CD4-positive, alpha-beta T cell treated with Interleukin-4 for 1 hour (primary cell): ENCODE data around the gene NCCRP1.
"Not testable (repeated sequence)": the region's sequence is repeated elsewhere in the genome, so short reads cannot be mapped to it uniquely, and the experiment has no call there.

Source experiments
- DNase-seq, 2 donors: peaks; one replicate each; pipeline ENCODE4 v3.0.0-alpha.2; 2020 to 2022

NCCRP1 gene

DNA sequence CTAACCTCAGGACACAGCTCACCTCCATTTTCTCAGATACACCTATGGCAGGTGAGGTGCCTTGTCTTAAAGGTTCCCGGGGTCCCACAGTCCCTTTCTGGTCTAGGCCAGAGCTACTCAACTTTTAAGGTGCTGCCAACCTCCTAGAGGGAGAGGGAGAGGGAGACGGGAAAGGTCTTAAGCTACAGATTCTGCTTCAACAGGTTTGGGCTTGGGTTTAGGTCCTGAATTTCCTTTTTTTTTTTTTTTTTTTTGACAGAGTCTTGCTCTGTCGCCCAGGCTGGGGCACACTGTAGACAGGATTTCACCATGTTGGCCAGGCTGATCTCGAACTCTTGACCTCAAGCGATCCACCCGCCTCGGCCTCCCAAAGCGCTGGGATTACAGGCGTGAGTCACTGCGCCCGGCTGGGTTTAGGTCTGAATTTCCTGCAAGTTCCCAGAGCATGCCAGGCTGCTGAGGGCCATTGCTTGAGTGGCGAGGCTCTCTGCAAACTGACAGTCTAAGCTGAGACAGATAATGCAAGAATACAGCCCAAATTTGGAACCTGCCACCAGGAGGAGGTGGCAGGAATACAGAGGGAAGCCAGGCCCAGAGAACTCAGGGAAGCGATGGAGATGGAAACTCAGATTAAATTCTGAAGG, 15.1 kb downstream of the NCCRP1 start:
- DNase-seq: no peak

DNA sequence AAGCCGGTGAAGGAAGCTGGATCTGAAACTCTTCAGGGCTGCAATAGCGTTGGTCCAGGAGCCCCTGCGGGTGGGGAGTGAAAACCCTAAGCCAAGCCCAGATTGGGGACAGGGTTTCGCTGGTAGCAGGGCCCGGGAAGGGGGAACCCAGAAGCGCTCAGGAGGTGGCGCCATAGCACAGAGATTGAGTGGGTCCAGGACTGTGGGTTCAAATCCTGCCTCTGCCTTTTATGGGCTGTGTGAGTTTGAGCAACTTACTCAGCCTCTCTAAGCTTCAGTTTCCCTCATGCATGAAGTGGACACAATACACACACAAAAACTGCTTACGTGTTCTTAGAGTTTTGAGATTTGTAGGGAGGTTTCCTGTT, 15.6 kb downstream of the NCCRP1 start:
- peak; percentile 59 to 71 for DNase-seq

DNA sequence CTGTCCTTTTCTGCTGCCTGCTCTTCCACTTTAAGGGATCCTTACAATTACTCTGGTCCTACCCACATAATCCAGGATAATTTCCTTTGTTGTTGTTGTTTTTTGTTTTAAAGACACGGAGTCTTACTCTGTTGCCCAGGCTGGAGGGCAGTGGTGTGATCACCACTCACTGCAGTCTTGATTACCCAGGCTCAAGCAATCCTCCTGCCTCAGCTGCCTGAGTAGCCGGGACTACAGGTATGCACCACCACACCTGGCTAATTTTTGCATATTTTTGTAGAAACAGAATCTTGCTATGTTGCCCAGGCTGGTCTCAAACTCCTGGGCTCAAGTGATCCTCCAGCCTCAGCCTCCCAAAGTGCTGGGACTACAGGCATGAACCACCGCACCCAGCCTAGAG, 18.6 kb downstream of the NCCRP1 start:
- not testable (repeated sequence) for DNase-seq

DNA sequence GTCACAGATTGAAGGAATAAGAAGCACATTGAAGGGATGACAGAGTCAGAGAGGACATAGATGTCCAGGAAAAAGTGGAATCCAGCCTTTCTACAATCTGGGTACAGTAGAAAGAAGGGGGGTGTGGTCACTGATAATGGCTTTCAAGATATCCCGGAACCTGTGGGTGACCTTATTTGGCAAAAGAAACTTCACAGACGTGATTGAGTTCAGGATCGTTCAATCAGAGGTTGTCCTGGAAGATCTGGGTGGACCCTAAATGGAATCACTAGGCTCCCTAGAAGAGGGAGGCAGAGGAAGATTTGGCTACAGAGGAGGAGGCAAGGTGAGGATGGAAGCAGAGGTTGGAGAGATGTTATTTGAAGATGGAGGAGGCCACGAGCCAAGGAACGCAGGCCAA, 20.3 kb downstream of the NCCRP1 start:
- no peak for DNase-seq

DNA sequence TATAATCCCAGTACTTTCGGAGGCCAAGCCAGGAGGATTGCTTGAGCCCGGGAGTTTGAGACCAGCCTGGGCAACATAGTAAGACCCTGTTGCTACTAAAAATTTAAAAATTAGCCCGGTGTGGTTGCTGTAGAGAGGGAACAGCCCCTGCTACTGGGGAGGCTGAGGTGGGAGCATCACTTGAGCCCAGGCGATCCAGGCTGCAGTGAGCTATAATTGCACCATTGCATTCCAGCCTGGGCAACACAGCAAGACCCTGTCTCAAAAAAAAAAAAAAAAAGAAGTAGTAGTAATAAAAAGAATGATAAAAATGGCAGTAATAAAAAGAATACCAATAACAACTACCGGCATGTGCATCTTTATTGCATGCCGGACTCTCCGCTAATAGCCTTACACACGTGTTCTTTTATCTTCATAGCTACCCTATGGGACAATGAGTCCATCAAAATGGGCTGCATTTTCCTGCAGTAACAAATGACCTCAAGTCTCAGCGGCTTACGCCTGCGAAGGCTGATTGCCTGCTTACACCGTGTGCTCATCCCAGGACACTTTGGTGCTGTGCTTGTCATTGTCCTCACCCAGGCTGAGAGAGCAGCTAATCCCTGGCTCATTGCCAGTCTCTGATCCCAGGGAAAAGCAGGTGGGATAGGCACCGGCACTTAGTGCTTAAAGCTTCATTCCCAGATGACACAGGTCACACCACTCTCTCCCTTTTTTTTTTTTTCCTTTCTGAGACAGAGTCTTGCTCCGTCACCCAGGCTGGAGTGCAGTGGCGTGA, 21.7 kb downstream of the NCCRP1 start:
- DNase-seq: no peak

DNA sequence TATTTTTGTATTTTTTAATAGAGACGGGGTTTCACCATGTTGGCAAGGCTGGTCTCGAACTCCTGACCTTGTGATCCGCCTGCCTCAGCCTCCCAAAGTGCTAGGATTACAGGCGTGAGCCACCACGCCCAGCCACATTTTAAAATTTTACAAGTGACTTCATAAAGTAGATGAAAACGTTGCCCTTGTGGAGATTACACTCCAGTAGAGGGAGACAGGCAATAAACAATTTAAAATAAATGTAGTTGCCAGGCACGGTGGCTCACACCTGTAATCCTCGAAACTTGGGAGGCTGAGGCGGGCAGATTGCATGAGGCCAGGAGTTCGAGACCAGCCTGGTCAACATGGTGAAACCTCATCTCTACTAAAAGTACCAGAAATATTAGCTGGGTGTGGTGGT, 22.3 kb downstream of the NCCRP1 start:
- DNase-seq: not testable (repeated sequence)

DNA sequence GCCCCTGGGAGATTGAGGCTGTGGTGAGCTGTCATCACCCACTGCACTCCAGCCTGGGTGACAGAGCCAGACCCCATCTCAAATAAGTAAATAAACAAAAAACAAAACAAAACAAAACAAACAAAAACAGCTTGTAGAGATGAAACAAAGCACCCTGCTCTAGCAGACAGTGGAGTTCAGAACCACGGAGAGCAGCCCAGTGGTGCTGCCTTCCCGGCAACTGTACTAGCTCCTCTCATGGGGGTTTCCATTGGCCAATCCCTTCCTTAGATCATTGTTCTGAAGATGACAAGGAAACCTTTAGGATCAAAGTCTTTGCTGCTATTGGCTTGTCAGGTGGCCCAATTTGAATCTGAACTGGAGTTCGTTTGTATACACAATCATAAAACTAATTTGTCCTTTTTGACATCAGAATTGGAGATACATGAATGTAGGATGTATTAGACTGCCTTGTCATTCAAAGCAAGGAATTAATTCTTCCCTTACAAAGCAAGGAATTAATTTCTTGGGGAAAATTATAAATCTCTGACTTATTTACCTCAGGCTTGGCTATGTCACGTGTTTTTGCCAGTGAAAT, 27.0 kb downstream of the NCCRP1 start:
- no peak for DNase-seq

DNA sequence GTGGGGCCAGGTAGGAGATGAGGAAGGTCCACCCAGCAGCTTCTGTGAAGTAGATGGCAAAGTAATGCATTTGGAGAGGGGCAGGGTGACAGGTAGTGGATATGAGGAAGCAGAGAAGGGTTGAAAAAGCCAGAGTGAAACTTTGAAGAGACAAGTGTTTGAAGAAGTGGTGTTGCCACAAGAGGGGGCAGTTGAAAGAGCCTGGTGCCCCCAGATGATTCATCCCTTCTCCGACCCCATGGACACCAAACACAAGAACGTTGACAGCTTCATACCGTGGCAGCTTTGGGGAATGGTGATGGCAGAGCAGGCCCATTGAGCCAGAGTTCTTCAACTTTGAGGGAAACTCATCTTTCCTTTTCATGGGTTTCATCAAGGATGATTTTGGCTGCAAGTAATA, 28.1 kb downstream of the NCCRP1 start:
- DNase-seq: peak in 1 of 2 donors; percentile 6

DNA sequence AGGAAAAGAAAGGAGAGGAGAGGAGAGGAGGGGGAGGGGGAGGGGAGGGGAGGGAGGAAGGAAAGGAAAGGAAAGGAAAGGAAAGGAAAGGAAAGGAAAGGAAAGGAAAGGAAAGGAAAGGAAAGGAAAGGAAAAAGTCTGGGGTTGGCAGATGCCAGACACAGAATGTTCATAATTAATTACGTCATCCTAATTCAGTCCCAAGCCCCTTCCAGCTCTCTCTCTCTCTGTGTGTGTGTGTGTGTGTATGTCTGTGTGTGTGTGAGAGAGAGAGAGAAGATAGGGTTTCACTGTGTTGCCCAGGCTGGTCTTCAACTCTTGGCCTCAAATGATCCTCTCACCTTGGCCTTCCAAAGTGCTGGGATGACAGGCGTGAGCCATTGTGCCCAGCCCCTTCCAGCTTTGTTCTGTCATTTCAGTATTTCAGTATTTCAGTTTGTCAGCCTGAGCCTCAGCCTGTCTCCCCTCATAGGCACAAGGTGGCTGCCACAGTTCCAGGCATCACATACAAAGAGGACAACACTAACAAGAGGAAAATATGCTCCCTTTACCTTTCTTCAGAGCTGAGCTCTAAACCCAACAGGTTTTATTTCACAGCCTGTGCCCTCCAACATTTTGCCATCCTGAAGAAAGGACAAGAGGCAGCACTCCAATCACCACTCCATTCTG, 33.5 kb downstream of the NCCRP1 start:
- no peak for DNase-seq

DNA sequence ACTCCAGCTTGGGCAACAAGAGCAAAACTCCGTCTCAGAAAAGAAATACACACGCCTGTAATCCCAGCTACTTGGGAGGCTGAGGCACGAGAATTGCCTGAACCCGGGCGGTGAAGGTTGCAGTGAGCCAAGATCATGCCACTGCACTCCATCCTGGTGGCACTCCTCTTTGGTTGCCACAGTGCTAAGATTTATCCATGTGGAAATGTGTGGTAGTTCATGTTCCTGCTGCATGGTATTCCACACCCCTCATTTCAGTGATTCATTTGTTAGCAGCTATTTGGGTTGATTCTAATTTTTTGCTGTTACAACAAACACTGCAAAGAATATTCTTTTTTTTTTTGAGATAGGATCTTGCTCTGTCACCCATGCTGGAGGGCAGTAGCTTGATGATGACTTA, 35.9 kb downstream of the NCCRP1 start:
- DNase-seq: no peak

DNA sequence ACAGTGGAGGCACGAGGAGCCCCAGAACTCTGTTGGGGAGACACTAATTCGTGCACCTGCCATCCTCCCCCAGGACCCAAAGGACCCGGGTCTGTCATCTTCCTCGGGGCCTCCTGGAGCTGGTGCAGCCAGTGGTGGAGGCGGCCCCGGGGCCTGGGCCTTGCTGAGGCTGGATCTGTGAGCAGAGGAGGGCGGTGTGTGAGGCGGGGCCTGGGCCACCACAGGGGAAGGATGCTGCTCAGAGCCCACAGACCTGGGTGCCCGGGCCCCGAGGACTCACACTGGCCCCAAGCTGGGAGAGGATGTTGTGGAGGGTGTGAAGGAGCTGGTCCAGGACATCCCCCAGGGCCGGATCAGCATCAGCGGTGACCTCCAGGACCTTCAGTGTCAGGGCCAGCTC, 39.8 kb downstream of the NCCRP1 start:
- DNase-seq: peak; percentile 14 to 26

DNA sequence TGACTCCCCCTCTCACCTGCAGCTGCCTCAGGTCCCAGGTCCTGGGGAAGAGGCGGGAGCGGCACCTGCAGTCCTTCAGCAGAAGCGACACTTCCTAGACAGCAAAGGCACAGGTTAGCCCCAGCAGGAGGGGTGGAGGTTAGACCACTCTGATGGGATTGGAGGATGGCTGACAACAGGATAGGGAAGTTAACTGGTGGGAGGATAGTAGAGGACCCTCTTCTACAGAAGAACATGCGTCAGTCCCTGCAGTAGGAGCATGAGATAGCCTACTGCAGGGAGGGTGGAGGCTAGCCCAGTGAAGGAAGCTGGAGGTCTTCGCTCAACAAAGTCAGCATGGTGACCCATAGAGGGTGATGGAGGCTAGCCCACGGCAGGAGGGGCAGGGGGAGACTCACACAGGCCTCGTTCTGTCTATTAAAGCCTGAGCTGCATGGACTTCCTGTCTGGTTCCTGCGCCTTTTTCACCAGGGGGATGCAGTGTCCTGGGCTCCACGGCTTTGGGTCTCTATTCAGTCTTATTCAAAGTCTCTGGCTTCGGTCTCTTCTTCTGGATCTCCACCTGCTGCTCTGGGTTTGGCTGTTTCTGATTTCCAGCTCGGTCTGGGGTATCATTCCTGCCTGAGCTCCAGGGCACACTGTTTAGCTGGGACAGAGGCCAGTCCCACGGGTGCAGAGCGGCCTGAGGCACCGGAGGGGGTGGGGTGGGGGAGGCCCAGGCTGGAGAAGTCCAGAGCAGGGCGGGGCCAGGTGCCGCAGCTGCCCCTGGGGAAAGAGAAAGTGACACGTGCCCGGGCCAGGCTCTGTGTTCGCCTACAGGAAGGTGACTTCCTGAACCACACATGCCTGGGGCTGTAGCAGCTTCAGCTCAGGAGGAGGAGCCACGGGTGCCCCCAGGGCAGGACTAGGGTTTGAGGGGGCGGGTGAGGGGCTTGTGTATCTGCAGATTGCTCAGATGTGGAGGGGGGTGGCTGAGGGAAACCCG, 40.7 kb downstream of the NCCRP1 start:
- peak; percentile 38 to 44 for DNase-seq

DNA sequence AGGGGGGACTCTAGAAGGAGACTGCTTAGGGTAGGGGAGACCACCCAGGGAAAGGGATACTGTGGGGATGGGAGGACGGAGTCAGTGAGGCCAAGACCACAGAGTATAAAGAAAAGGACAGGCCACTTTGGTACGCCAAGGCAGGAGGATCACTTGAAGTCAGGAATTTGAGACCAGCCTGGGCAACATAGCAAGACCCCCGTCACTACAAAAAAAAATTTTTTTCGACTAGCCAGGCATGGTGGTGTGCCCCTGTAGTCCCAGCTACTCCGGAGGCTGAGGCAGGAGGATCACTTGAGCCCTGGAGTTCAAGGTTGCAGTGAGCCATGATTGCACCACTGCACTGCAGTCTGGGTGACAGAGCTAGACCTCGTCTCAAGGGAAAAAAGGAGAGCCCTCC, 41.4 kb downstream of the NCCRP1 start:
- DNase-seq: no peak

DNA sequence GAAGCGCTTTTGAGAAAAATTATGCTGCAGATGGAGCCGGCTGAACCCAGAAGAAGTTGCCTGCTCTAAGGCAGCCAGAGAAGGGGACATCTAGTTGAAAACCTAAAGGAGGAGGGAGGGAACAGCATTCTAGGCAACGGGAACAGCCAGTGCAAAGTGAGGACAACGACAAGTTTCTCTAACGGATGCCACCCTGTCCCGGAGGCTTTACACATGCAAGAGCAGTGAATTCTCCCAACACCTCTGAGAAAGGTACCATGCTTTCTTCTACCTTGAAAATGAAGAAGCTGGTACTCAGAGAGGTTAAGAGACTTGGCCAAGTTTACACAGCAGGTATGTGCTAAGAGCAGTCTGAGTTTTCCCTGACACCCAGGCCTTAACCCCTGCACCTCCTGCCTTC, 42.2 kb downstream of the NCCRP1 start:
- no peak for DNase-seq

DNA sequence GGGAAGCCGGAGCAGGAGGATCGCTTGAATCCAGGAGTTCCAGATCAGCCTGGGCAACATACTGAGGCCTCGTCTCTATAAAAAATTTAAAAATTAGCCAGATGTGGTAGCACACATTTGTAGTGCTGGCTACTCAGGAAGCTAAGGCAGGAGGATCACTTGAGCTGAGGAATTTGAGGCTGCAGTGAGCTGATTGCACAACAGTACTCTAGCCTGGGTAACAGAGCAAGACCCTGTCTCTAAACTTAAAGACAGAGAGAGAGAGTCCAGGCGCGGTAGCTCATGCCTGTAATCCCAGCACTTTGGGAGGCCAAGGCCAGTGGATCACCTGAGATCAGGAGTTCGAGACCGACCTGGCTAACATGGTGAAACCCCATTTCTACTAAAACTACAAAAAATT, 43.7 kb downstream of the NCCRP1 start:
- no peak for DNase-seq

DNA sequence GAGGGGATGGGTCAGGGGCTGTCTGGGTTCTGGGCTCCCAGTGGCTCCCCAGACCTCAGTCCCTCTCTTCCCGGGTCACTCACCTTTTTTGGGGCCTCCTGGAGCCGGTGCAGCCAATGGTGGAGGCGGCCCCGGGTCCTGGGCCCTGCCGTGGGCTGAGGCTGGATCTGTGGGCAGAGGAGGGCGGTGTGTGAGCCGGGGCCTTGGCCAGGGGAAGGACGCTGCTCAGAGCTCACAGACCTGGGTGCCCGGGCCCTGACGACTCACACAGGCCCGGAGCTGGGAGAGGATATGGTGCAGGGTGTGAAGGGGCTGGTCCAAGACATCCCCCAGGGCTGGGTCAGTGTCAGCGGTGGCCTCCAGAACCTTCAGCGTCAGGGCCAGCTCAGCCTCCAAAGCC, 47.0 kb downstream of the NCCRP1 start:
- not testable (repeated sequence) for DNase-seq

DNA sequence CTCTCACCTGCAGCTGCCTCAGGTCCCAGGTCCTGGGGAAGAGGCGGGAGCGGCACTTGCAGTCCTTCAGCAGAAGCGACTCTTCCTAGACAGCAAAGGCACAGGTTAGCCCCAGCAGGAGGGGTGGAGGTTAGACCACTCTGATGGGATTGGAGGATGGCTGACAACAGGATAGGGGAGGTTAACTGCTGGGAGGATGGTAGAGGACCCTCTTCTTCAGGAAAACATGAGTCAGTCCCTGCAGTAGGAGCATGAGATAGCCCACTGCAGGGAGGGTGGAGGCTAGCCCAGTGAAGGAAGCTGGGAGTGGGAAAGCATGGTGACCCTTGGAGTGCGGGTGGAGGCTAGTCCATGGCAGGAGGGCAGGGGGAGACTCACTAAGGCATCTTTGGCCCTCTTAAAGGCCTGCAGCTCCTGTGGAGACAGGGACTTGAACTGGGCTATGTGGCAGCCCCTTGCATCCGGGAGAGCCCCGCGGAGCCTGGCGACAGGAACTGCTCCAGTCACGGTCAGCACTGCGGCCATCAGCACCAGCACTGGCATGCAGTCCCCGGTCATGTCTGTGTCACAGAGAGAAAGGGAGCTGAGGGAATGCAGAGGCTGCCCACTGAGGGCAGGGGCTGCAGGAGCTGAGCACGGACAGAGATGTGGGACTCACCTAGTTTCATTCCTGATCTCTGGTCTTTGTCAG, 47.8 kb downstream of the NCCRP1 start, which contains the start of gene IFNL3:
Gene IFNL3, minus strand, starts transcription at position 597 of the 691 bp plus-strand sequence. Its CDS starts 39 bp downstream, at position 558.
- DNase-seq: not testable (repeated sequence)

DNA sequence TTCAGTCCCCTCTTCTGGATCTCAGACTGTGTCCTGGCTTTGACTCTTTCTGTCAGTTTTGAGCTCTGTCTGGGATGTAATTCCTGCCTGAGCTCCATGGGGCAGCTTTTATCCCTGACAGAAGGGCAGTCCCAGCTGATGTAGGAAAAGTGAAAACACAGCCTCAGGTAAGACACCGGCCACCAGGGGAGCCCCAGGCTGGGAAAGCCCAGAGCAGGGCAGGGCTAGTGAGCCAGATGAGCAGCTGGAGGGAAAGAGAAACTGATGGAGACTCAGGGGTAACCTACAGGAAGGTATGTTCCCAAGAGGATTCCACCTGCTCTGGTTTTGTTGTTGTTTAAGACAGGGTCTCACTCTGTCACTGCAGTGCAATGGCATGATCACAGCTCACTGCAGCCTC, 48.4 kb downstream of the NCCRP1 start:
- DNase-seq: not testable (repeated sequence)

DNA sequence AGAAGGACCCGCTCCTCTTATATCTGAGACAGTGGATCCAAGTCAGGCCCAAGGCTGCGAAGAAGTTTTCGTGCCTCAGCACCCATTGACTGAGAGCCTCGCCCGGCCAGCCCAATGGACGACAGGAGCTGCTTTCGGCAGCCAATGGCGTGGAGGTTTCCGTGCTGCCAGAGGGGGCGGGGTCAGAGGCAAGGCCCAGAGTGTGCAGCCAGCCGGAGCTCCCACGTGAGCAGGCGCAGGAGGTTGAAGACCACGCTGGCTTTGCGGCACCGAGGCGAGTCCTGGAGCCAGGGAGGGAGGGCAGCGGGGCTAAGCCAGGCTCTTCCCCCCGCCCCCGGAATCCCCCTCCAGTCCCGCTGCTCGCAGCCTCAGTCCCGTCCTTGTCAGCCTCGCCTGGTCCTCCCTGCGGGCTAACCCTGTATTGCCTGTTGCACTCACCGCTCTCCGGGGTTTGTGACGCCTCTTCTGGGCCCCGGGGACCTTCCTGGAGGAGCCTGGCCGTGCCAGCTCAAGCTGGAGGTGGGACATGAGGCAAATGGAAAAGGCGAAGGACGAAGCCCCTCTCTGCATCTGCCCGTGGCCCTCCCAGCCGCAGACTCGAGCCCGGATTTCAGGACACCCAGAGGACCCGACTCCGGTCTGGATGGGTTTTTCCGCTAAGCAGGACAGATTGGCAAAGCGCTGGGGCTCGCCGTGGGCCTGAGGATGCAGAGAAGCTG, 50.3 kb downstream of the NCCRP1 start:
- peak; percentile 30 to 57 for DNase-seq

DNA sequence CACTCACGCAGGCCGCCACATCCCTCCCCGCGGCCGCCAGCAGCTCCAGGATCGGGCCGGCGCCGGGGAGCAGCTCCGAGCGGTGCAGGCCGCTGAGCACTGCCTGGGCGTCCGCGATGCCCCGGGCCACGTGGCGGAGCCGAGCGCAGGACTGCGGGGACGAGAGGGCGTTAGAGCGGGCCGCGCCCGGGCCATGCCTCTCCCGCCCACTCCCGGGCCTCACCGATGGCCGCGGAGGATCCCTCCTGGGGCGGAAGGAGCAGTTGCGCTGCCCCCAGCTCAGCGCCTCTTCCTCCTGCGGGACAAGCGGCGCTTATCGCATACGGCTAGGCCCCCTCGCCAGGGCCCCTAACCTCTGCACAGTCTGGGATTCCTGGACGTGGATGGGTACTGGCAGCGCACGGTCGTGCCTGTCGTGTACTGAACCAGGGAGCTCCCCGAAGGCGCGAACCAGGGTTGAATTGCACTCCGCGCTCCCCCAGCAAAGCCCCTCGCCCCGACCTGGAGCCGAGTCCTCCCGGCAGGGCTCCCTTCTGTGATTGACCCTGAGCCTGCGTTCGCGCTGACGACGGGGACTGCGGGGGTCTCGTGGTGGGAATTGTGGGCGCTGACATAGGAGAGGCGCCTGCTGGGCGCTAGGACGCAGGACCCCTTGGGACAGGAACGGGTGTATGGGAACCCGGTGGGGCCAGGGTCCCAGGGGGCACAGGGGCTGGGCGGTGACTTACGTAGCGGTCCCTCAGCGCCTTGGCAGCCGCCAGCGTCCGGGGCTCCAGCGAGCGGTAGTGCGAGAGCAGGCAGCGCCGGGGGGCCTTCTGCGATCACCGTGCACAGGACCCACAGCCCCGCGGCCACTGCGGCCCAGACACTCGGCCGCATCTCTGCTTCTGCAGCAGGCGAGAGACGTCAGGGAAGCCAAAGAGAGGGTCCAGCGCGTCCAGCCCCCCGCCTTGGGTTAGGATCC, 51.2 kb downstream of the NCCRP1 start:
- no peak for DNase-seq
